Measurements from ENCODE around the gene FCRL1.

FCRL1 gene

DNA sequence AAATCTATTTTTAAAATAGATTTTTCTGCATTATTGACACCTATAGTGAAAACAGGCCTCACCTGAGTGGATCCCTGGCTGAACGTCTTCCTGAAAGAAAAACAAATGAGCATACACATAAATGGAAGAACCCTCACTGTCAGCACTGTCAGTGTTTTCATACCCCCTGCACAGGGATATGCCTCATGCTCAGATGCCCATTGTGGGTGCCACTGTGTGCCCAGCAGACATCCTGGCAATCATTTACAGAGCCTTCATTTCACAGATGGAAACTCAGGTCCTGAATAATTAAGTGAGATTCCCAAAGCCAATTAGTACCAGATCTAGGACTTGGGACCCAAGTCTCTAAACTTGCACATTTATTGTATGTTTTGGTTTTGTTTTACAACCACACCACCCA, 19.9 kb downstream of the FCRL1 start:
- no peak for DNase-seq (ENCODE audit: low spot score)

- DNase-seq (ENCODE audit: low spot score): peak; percentile 34
Observed at GRCh38 chr1:157798211-157798610, 21.7 kb downstream of the FCRL1 start.

DNA sequence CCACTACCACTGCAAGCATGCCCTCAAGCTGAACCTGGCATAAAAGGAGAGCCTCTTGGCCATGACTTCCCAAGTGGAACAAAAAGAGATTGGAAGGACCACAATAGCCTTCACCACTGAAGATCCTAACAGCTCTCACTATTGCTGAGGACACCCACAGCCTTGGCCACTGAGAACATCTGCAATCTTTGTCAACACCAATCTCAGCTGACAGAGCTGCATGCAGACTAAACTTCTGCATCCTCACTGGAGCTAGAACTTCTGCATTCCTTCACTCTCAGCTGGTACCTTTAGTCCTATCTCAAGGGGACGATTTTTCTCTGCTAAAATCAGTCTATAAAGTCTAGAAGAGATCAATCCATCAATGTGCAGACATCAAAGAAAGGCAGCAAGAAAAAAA, 34.7 kb downstream of the FCRL1 start:
- DNase-seq (ENCODE audit: low spot score): no peak

DNA sequence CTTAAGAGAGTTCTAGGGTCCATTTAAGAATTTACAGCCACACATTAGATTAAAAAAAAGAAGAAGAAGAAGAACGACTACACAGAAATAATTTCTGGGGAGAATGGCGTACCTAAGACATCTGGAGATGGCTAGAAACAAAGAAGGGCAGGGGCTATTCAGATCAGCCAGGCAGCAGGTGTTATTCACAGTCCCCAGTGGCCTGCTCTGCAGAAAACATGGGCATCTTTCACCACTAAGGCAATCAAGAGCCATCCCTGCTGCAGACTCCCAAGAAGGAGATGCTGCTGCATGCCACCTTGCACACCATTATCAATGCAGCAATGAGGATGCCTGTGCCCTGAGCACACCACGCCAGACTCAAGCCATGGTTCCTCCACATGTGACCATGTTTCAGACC, 35.1 kb downstream of the FCRL1 start:
- DNase-seq (ENCODE audit: low spot score): no peak

DNA sequence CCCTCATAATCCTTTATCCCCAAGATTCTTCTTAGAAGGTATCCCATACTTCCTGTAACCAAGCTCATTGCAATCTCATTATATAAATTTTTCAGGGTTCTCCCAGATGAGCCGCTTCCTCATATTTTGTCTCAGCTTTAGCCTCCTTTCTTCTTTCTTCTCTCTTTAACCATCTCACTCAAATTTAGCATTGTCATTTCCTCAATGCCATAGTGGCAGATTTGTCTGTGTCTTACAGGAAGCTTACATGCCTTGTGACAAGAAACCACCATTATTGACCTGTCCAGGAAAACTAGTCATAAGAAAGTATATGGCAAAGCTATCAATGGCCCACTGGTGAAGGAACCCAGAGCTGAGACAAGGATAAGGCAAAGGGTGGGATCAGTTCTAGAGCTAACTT, 37.0 kb downstream of the FCRL1 start:
- DNase-seq (ENCODE audit: low spot score): no peak

- no peak for DNase-seq (ENCODE audit: low spot score)
Observed at GRCh38 chr1:157781048-157781447, 38.9 kb downstream of the FCRL1 start.

DNA sequence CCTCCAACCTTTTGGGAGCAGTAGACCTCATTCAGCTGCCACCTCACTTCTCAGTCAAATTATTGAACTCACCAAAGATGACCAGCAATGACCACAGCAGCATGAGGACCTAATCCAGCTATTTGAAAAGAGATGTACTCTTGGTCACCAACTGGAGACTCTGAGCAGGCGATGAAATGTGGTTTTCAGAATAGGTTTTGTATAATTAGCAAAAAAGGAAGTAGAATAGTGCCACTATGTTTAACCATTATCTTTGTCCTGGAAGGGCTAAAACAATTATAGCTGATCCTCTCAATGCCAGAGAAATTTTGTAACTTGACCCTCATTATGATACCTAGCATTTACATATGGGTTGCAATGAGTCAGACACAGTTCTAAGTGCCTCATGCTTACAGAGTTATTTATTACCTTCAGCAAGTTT, 42.9 kb downstream of the FCRL1 start, which contains the start of gene FCRL2:
Gene FCRL2 (minus strand): TSS at position 162 of the 421 bp plus-strand sequence. CDS start 59 bp downstream, at position 103.
- peak; percentile 11 for DNase-seq (ENCODE audit: low spot score)

GRCh38 chr1:157775101-157775870, 44.6 kb downstream of the FCRL1 start:
- no peak for DNase-seq (ENCODE audit: low spot score)

- DNase-seq (ENCODE audit: low spot score): no peak
Observed at GRCh38 chr1:157774412-157774811, 45.5 kb downstream of the FCRL1 start.

DNA sequence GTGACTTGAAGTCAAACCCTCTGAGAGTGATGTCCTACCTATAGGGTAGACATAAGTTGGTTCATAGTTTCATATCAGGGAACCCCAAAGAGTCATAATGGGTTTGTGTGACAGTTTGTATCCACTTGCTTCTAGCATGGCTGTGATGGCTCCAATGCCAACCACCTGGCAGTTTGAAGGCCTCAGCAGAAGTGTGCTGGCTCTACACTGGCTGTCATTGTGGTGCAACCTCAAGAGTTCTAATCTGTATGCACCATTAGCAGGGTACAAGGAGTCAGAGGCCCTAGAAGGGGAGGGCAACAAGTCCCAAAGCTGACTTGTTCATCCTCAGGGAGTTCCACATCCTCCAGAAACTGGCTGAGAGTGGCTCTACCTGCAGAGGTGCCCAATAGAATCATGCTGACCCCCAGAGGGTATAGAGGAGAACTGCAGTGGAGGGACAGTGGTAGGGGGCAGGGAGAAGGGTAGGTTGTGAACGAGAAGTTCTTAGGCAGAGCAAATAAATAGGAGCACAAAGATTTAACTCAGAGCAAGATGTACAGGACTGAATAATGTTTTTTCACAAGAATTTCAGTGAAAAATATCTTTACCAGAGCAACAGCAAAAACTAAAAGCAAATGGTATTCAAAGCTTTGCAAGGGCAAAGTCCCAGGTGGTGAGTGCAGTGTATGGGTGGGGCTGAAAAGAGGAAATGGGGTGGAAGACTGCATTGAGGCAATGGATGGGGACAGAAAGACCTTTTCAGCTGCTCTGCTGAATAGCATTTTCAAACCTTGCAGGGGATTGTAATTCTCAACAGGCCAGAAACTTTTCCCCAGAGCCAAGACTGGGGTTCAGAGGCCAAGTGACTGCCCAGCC, 46.2 kb downstream of the FCRL1 start:
- DNase-seq (ENCODE audit: low spot score): peak; percentile 38

DNA sequence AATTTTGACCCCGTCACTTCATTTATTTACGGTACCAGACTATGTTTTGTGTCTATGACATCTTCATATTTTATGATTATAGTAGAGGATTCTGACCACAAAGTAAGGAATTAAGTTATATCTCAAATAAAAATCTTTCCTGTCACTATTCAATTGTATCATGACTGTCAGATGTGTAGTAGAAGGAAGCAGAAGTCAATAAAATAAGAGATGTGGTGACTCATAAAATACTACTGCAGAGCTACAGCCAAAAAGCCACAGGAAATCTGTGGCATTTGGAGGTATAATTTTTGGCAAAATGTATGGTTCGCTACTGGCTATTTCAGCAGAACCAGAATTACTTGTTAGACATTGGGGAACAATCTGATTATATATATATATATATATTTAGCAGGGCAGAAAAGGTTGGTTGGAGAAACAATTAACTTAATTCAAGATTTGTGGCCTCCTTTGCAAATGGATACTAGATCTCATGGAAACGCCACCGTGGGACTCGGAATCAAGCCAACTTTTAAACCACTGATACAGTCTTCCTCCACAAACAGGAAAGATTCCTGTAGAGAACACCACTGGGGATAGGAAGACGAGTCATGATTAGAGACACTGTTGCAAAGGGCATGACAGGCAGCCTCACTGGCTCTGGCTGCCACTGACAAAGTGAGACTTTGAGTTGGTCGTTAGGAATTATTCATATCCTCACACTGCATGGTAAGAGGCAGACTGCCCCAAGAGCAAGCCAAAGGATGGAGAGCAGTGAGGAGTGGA, 48.1 kb downstream of the FCRL1 start:
- peak; percentile 14 for DNase-seq (ENCODE audit: low spot score)

DNA sequence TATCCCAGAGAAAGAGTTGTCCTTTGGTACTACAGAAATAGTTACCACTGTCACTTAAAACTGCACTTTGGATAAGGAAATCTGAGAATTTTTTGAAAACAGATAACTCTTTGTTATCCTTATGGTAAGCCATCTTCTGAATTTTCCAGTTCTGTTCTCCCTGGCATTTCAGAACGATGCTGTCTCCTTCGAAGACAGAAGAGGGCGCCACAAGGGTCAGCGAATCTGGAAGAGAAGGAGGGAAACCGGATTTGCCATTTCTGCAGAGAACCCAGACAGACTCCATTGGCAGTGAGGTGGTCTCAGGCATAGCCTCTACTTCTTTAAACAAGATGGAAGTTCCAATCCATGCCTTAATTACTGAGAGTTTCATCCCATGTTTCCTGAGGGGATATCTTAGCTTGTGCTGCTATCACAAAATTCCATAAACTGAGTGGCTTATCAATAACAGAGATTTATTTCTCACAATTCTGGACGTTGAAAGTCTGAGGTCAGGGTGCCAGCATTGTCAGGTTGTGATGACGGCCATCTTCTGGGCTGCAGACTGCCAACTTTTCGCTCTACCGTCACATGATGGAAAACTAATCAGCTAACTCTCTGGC, 49.4 kb downstream of the FCRL1 start:
- DNase-seq (ENCODE audit: low spot score): no peak

DNA sequence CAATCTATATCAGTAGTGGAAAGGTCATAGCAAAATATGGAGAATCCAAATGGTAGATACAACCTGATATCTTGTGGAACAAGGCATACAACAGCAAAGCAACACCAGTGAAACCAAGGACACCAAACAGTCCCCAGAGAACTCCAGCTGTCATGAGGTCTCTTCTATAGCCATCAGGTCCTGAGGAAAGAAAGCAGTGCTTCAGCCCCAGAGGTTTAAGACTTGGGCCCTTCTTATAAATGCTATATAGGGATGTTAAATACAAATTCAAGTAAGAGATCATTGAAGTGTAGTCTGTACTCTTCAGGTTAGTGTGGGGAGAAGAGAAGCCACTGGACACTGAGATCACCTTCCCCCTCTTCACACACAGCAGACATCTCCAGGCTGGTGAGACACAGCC, 53.1 kb downstream of the FCRL1 start:
- no peak for DNase-seq (ENCODE audit: low spot score)

DNA sequence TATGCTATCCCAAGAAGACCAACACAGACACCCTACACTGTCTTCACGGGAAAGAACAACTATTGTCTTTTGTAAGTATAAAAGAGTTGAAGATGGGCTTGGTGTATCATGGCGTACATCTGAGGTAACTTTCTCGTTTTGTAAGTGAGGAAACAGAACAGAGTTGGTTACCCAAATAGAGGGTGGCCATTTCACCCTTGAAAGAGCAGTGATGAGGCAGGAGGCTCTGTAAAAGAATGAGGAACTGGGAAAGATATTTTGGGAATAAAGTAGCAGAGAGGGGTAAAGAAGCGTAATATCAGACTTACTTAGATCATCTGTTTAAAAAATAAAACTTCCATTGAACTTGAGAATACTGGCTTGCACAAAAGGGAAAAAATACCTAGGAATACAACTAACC, 61.9 kb downstream of the FCRL1 start:
- DNase-seq (ENCODE audit: low spot score): no peak

GRCh38 chr1:157753611-157754010, 66.3 kb downstream of the FCRL1 start:
- DNase-seq (ENCODE audit: low spot score): no peak

GRCh38 chr1:157751283-157751682, 68.6 kb downstream of the FCRL1 start:
- DNase-seq (ENCODE audit: low spot score): no peak

GRCh38 chr1:157748262-157748817, 71.6 kb downstream of the FCRL1 start:
- DNase-seq (ENCODE audit: low spot score): no peak
